Measurements from ENCODE around the gene LHFPL6. TPM values are rescaled to one million over a fixed set of nuclear protein-coding genes. Genes with fewer than 3 reads are reported as not detected.
"Not testable (repeated sequence)": the region's sequence is repeated elsewhere in the genome, so short reads cannot be mapped to it uniquely, and the experiment has no call there.

LHFPL6 gene
- total RNA-seq, 4 donors from 2014 or later = 3.7 to 40.4 (median 8.0) TPM

DNA sequence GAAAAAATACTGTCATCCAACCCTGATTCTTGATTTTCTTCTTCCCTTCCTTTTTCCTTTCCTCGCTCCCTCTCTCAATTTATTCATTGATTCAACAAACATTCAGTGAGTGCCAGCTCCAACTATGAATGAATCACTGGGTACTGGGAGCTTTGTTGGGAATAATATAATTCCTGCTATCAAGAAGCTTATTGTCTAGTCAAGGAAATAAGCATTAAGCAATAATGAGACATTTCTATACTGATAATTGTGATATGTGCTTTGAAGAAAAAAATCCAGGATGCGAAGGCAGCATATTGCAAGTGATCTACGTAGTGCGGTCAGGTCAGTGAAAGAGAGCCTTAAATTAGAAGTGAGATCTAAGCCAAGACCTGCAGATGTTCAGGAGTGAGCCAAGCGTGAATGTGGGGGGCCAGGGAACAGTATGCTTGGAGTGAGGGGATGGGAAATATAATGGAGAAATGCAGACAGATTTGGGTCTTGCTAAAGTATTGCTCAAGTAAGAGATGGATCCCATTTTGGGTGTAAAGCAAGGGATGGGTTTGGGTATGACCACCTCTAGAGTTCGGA is 253.5 kb downstream of the LHFPL6 start:
- Histone ChIP-seq H3K4me3 (no peak overlapping the region), H3K36me3 (no peaks in the 10 kb centered on the region), H3K9me3 (no peaks in the 10 kb centered on the region), H3K27me3 (no peaks in the 10 kb centered on the region), H3K27ac (no peak overlapping the region), H3K4me1 (peaks cover 0 to 10% (median 7%) of the 10 kb centered on the region in 3 donors)
- no peak for DNase-seq
- 81 to 88% methylated on average over 6 of the region's 6 CpGs for WGBS, 2 donors
- TF ChIP-seq POLR2A (IDR thresholded peaks at IDR 0.05) = no peak
- TF ChIP-seq, protein P1, sequence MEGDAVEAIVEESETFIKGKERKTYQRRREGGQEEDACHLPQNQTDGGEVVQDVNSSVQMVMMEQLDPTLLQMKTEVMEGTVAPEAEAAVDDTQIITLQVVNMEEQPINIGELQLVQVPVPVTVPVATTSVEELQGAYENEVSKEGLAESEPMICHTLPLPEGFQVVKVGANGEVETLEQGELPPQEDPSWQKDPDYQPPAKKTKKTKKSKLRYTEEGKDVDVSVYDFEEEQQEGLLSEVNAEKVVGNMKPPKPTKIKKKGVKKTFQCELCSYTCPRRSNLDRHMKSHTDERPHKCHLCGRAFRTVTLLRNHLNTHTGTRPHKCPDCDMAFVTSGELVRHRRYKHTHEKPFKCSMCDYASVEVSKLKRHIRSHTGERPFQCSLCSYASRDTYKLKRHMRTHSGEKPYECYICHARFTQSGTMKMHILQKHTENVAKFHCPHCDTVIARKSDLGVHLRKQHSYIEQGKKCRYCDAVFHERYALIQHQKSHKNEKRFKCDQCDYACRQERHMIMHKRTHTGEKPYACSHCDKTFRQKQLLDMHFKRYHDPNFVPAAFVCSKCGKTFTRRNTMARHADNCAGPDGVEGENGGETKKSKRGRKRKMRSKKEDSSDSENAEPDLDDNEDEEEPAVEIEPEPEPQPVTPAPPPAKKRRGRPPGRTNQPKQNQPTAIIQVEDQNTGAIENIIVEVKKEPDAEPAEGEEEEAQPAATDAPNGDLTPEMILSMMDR (IDR thresholded peaks at IDR 0.05) = no peak
- intact Hi-C loops (cut with DNase I) = no loop called here

DNA sequence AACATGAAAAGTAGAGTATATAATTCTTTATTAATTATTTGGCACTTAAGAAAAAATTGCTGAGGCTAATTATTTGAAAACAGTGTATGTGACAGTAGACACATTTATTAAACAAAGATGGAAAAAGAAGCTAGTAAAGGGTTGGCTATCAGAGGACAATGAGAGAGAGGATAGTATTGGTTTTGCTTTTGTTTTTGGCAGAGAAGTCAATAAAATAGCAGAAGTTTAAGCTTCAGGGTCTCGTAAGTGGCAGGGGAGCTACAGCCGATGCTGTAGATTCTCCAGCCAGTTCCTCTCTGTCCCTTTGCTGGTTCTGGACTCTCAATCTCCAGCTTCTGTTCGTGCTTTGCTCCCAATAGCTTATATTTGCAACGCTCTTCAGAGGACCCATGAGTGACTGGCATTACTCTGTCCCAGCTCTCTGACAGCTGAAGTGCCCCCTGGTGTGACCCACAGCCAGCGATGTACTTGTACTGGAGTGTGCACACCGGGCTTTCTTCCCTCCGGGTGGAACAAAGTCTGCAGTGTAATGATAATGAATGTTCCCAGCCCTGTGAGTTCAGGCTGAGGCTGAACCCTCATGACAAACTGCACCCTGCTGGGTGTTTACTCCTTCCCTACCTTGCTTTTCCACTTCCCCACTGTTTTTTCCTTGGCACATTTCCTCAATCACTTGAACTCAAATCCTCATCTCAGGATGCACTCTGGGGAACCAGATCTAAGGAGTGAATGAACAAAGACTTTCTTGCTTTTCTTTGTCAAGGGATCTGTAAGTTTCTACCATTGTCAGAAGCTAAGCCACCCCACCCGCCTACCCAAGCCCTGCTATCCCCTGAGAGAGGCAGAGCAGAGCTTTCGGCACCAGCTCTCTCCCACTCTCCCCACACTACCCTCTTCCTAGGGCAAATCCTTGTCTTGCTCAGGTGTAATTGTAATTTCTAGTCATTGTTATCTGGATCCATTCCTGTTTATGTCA is 254.8 kb downstream of the LHFPL6 start:
- no peak for TF ChIP-seq POLR2A (IDR thresholded peaks at IDR 0.05)
- TF ChIP-seq, protein P1 (IDR thresholded peaks at IDR 0.05) = no peak
- no peak overlapping the region for H3K27ac ChIP-seq
- H3K36me3 ChIP-seq = no peaks in the 10 kb centered on the region
- H3K9me3 ChIP-seq = no peaks in the 10 kb centered on the region
- intact Hi-C loops (cut with DNase I) = no loop called here
- no peak overlapping the region for H3K4me3 ChIP-seq
- DNase-seq = no peak
- no peaks in the 10 kb centered on the region for H3K27me3 ChIP-seq
- WGBS, 2 donors = 90% methylated on average over 9 of the region's 9 CpGs
- H3K4me1 ChIP-seq = peaks cover 0 to 10% (median 7%) of the 10 kb centered on the region in 3 donors

DNA sequence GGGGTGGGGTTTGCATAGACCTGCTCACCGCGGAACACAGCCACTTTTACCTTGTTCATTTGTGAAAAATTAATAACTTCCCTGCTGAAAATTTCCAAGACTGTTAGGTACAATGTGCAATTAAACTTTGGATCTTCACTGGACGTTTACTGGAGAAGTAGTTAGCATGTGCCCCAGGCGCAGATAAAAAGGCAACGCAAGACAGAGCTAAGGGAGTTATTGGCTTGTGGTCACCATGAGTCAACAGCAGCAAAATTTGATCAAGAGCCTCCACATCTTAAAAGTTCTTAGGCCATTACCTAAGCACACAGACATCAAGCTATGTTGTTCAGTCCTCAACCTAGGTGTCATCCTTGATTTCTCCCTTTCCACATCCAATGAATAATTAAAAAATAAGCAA is 257.0 kb downstream of the LHFPL6 start:
- intact Hi-C loops (cut with DNase I) = no loop called here
- Histone ChIP-seq H3K27me3 (no peaks in the 10 kb centered on the region), H3K4me3 (no peak overlapping the region), H3K27ac (no peak overlapping the region), H3K36me3 (no peaks in the 10 kb centered on the region), H3K9me3 (no peaks in the 10 kb centered on the region), H3K4me1 (peaks cover 0 to 10% (median 7%) of the 10 kb centered on the region in 3 donors)
- no peak for DNase-seq
- 91 to 97% methylated on average over 5 of the region's 5 CpGs for WGBS, 2 donors
- TF ChIP-seq, protein P1 (IDR thresholded peaks at IDR 0.05) = no peak
- TF ChIP-seq POLR2A (IDR thresholded peaks at IDR 0.05) = no peak

DNA sequence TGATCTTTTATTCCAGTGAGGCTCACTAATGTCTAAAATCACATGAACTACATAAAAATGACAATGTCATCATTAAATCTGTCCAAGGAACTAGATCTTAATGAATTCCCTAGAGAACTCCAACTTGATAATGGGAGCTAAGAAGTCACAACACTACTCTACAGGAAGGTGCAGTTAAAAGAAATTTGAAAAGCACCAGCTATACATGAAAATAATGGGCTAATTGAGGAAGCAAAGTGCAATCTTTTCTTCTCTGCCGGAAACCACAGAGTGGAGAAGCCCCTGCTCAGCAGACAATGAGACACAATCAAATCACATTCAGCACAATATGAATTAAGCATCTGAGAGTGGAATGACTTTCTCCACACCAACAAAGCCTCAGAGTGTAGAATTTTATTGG is 261.7 kb downstream of the LHFPL6 start:
- intact Hi-C loops (cut with DNase I) = no loop called here
- H3K36me3 ChIP-seq = no peaks in the 10 kb centered on the region
- TF ChIP-seq, protein P1 (IDR thresholded peaks at IDR 0.05) = no peak
- no peak for TF ChIP-seq POLR2A (IDR thresholded peaks at IDR 0.05)
- no peak for DNase-seq
- no peaks in the 10 kb centered on the region for H3K4me1 ChIP-seq
- WGBS, 2 donors = 0 to 36% methylated on average over 1 of the region's 1 CpG
- no peaks in the 10 kb centered on the region for H3K9me3 ChIP-seq
- no peaks in the 10 kb centered on the region for H3K27me3 ChIP-seq
- no peak overlapping the region for H3K4me3 ChIP-seq
- H3K27ac ChIP-seq = no peak overlapping the region

DNA sequence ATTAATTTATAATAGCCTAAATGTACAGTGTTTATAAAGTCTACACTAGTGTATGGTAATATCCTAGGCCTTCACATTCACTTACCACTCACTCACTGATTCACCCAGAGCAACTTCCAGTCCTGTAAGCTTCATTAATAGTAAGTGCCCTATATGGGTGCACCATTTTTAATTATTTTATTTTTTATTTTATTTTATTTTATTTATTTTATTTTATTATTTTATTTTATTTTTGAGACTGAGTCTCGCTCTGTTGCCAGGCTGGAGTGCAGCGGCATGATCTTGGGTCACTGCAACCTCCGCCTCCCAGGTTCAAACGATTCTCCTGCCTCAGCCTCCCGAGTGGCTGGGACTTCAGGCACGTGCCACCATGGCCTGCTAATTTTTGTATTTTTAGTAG is 264.9 kb downstream of the LHFPL6 start:
- H3K9me3 ChIP-seq; H3K27me3 ChIP-seq; DNase-seq; H3K4me1 ChIP-seq; H3K27ac ChIP-seq; intact Hi-C loops (cut with DNase I); H3K4me3 ChIP-seq; H3K36me3 ChIP-seq: not testable (repeated sequence)
- WGBS, 2 donors = 82 to 100% methylated on average over 6 of the region's 6 CpGs

Data from esophagus squamous epithelium (tissue), 5 donors.